ENCODE results near the gene GNA12. TPM values are rescaled to one million over a fixed set of nuclear protein-coding genes. Genes with fewer than 3 reads are reported as not detected.
A peak's percentile ranks its signal among the peaks of the same experiment; 100 is the strongest.

Gene GNA12
- total and polyA plus RNA-seq, 12 donors, result 8.2 to 65.1 (median 42.9) TPM

- TF ChIP-seq POLR2A (IDR thresholded peaks at IDR 0.05) (no peak), CTCF (IDR thresholded peaks at IDR 0.05) (no peak)
- no peak overlapping the region for H3K4me3 ChIP-seq
- WGBS, 4 donors, result 85 to 91% (median 88%) methylated on average over 4 to 8 of the region's 8 CpGs
- DNase-seq, result no peak
- H3K9me3 ChIP-seq (replicated peaks in 1 of 3), result no peaks in the 10 kb centered on the region
- H3K36me3 ChIP-seq (replicated peaks in 1 of 2), result no peaks in the 10 kb centered on the region
- no peak overlapping the region for H3K27ac ChIP-seq
- no peaks in the 10 kb centered on the region for H3K27me3 ChIP-seq
- intact Hi-C loops (cut with DNase I), result no loop called here
- H3K4me1 ChIP-seq (replicated peaks in 1 of 2), result no peaks in the 10 kb centered on the region
Observed at GRCh38 chr7:2879354-2879753, 35.2 kb upstream of the GNA12 start.

- Histone ChIP-seq H3K9me3 (replicated peaks in 1 of 3) (no peaks in the 10 kb centered on the region), H3K4me1 (replicated peaks in 1 of 2) (no peaks in the 10 kb centered on the region), H3K27me3 (no peaks in the 10 kb centered on the region), H3K27ac (no peak overlapping the region), H3K4me3 (no peak overlapping the region), H3K36me3 (replicated peaks in 1 of 2) (no peaks in the 10 kb centered on the region)
- 53 to 74% (median 63%) methylated on average over 3 of the region's 3 CpGs for WGBS, 4 donors
- DNase-seq, result no peak
- TF ChIP-seq POLR2A (IDR thresholded peaks at IDR 0.05) (no peak), CTCF (IDR thresholded peaks at IDR 0.05) (no peak)
- intact Hi-C loops (cut with DNase I), result no loop called here
Observed at GRCh38 chr7:2878306-2878705, 34.2 kb upstream of the GNA12 start.

- H3K9me3 ChIP-seq (replicated peaks in 1 of 3), result no peaks in the 10 kb centered on the region
- WGBS, 4 donors, result 58 to 66% (median 64%) methylated on average over 14 to 24 of the region's 24 CpGs
- peak in 1 of 7 donors; percentile 62 for DNase-seq
- no peak overlapping the region for H3K4me3 ChIP-seq
- no peak overlapping the region for H3K27ac ChIP-seq
- no peaks in the 10 kb centered on the region for H3K4me1 ChIP-seq (replicated peaks in 1 of 2)
- H3K27me3 ChIP-seq, result no peaks in the 10 kb centered on the region
- no peaks in the 10 kb centered on the region for H3K36me3 ChIP-seq (replicated peaks in 1 of 2)
- no peak for TF ChIP-seq POLR2A (IDR thresholded peaks at IDR 0.05)
- TF ChIP-seq CTCF (IDR thresholded peaks at IDR 0.05), result no peak
- intact Hi-C loops (cut with DNase I), result no loop called here
Observed at GRCh38 chr7:2876031-2876731, 32.1 kb upstream of the GNA12 start.

- H3K27me3 ChIP-seq, result no peaks in the 10 kb centered on the region
- H3K4me1 ChIP-seq (replicated peaks in 1 of 2), result no peaks in the 10 kb centered on the region
- WGBS, 4 donors, result 55 to 67% (median 57%) methylated on average over 5 to 7 of the region's 7 CpGs
- H3K36me3 ChIP-seq (replicated peaks in 1 of 2), result no peaks in the 10 kb centered on the region
- TF ChIP-seq CTCF (IDR thresholded peaks at IDR 0.05) (no peak), POLR2A (IDR thresholded peaks at IDR 0.05) (no peak)
- no peak for DNase-seq
- no peaks in the 10 kb centered on the region for H3K9me3 ChIP-seq (replicated peaks in 1 of 3)
- no peak overlapping the region for H3K4me3 ChIP-seq
- H3K27ac ChIP-seq, result peak overlapping the region in 1 of 5 donors; percentile 34
- intact Hi-C loops (cut with DNase I), result no loop called here
Observed at GRCh38 chr7:2873686-2874551, 29.8 kb upstream of the GNA12 start.

All from adrenal gland (tissue), 12 donors.